Naive B cell (primary cell): ENCODE measurements around the gene CAMTA1. TPM values are rescaled to one million over a fixed set of nuclear protein-coding genes. Genes with fewer than 3 reads are reported as not detected.

Source experiments
- ATAC-seq, 2 donors: fragments of 150-1000 bp; cut with Tn5 transposase; 2 replicates each; pipeline ENCODE4 v1.10.0; 2021; ENCODE audit warnings: low read depth in 2 of 2, mild to moderate bottlenecking in 2 of 2, moderate library complexity in 2 of 2
- DNase-seq: peaks from one replicate; pipeline ENCODE4 v3.0.0; 2022
- H3K27ac Mint-ChIP-seq, 6 donors: one replicate each; pipeline ENCODE4 v1.8.0; 2020 to 2022; ENCODE audit warnings: mild to moderate bottlenecking in 6 of 6, mixed read lengths in 6 of 6, moderate library complexity in 5 of 6, inconsistent platforms in 2 of 6
- H3K27me3 Mint-ChIP-seq, 3 donors: one replicate each; pipeline ENCODE4 v1.8.0; 2021 to 2022; ENCODE audit warnings: mixed read lengths in 3 of 3, mild to moderate bottlenecking in 1 of 3
- H3K36me3 Mint-ChIP-seq, 2 donors: one replicate each; pipeline ENCODE4 v1.8.0; 2020 to 2022; ENCODE audit warnings: mixed read lengths in 2 of 2, inconsistent platforms in 1 of 2, mild to moderate bottlenecking in 1 of 2
- H3K4me1 Mint-ChIP-seq, 3 donors: one replicate each; pipeline ENCODE4 v1.8.0; 2020 to 2022; ENCODE audit warnings: mixed read lengths in 3 of 3, inconsistent platforms in 1 of 3, mild to moderate bottlenecking in 1 of 3, moderate library complexity in 1 of 3
- H3K4me3 Mint-ChIP-seq, 8 donors: one replicate each; pipeline ENCODE4 v1.8.0; 2020 to 2022; ENCODE audit warnings: mild to moderate bottlenecking in 8 of 8, mixed read lengths in 8 of 8, moderate library complexity in 8 of 8, inconsistent platforms in 2 of 8
- H3K9me3 Mint-ChIP-seq, 7 donors: one replicate each; pipeline ENCODE4 v1.8.0; 2020 to 2022; ENCODE audit warnings: mixed read lengths in 7 of 7, mild to moderate bottlenecking in 5 of 7, inconsistent platforms in 2 of 7, moderate library complexity in 1 of 7
- polyA plus RNA-seq, 6 donors: library from polyadenylated mRNA; unstranded; fragments of 300-500 nt; fragmentation: Illumina TruSeq; gene quantifications; one replicate each; pipeline ENCODE4 v1.2.3, GENCODE V29; 2021; ENCODE audit warnings: low read depth in 6 of 6

CAMTA1 gene
- polyA plus RNA-seq, 6 donors from 2014 or later = 75.4 to 140 (median 88.8) TPM

- DNase-seq = no peak
- H3K9me3 Mint-ChIP-seq = no peaks in the 10 kb centered on the region
- H3K4me3 Mint-ChIP-seq = no peak overlapping the region
- H3K27me3 Mint-ChIP-seq = peaks cover 0 to 11% (median 8%) of the 10 kb centered on the region in 3 donors
- H3K36me3 Mint-ChIP-seq = no peaks in the 10 kb centered on the region
- H3K27ac Mint-ChIP-seq = no peak overlapping the region
- no peaks in the 10 kb centered on the region for H3K4me1 Mint-ChIP-seq
- no peak for ATAC-seq
Observed at GRCh38 chr1:7560601-7561181, 775.4 kb downstream of the CAMTA1 start.

GRCh38 chr1:7561331-7561921, 776.2 kb downstream of the CAMTA1 start:
- no peak for DNase-seq
- no peaks in the 10 kb centered on the region for H3K4me1 Mint-ChIP-seq
- no peaks in the 10 kb centered on the region for H3K9me3 Mint-ChIP-seq
- no peak for ATAC-seq
- H3K27me3 Mint-ChIP-seq = peaks cover 0 to 10% (median 8%) of the 10 kb centered on the region in 3 donors
- no peaks in the 10 kb centered on the region for H3K36me3 Mint-ChIP-seq
- no peak overlapping the region for H3K27ac Mint-ChIP-seq
- H3K4me3 Mint-ChIP-seq = no peak overlapping the region

DNA sequence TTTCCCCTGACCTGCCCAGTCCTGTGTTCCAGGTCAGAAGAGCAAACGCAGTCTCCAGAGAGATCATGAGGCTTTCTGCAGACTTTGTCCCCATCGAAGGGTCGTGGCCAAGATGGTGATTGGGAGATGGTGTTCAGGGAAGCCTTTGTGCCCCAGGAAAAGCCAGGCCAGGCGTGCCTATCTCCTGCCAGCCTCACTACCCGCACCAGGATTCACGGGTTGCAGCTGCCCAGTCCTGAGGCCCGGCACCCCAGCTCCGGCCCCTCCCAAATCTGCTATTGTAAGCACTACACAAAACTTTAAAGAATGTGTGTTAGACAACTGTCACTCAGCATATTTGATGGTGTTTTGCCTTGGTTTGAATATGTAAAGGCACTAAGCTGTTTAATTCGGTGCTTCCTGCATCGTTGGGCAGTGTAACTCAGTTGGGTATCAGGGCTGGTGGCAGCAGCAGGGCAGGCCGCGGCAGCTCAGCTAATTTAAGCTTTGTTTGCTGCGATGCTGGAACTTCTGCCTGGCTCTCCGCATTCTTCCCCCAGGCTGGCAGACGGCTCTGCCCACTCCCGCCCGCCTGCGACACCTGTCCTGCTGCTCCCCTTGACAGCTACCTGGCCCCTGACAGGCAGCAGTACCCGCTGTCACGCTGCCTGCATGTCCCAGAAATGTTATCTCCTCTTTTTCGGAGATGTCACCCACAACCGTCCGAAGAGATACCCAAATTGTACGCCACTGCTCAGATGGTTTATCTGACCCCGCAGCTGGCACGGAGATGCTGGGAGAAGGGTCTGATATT, 776.9 kb downstream of the CAMTA1 start:
- H3K4me1 Mint-ChIP-seq = no peaks in the 10 kb centered on the region
- DNase-seq = no peak
- no peaks in the 10 kb centered on the region for H3K36me3 Mint-ChIP-seq
- peaks cover 0 to 8% (median 7%) of the 10 kb centered on the region in 3 donors for H3K27me3 Mint-ChIP-seq
- ATAC-seq = no peak
- no peak overlapping the region for H3K27ac Mint-ChIP-seq
- no peak overlapping the region for H3K4me3 Mint-ChIP-seq
- H3K9me3 Mint-ChIP-seq = peaks cover 0 to 2% (median 0%) of the 10 kb centered on the region in 7 donors

DNA sequence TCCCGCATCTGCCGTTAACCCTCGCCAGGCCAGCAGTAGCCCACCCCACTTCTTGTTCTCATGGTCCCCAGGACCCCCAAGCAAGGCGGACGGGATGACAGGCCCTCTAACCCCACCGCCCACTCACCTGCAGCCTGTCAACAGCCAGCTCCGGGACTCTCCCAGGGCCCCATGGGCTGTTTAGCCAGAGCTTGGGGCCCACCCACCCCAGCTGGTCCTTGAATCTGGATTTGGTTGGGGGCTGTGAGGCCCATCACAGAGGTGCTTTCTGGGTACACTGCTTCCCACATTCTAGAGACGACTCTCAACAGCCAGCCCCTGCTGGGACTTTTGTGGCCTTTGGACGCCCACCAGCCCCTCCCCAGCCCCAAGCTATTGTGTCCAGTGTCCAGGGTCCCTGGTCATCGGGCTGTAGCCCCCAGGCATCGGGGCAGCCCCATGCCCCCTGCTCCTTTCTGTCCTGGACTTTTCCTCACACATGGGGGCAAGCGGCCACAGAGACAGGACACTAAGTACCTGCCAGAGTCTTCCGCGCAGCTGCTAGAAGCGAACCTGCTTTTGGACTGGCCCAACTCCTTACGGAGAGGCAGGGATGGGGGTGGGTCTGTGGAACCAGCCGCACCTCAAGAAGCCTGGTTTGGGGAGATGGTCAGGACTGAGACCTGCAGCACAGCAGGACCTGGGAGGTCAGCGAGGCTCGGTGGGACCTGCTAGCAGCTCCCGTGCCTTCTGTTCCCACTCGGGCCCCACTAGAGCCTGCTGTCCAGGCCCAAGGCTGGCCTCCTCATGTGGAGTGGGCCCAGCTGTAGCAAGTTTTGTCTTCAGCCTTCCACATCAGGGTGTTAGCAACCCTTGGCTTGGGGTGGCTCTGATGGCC, 777.7 kb downstream of the CAMTA1 start:
- peaks cover 0 to 2% (median 0%) of the 10 kb centered on the region in 7 donors for H3K9me3 Mint-ChIP-seq
- no peak overlapping the region for H3K4me3 Mint-ChIP-seq
- peaks cover 0 to 8% (median 7%) of the 10 kb centered on the region in 3 donors for H3K27me3 Mint-ChIP-seq
- ATAC-seq = no peak
- no peaks in the 10 kb centered on the region for H3K36me3 Mint-ChIP-seq
- DNase-seq = no peak
- H3K27ac Mint-ChIP-seq = no peak overlapping the region
- H3K4me1 Mint-ChIP-seq = no peaks in the 10 kb centered on the region

GRCh38 chr1:7564137-7564536, 778.9 kb downstream of the CAMTA1 start:
- ATAC-seq = no peak
- no peaks in the 10 kb centered on the region for H3K4me1 Mint-ChIP-seq
- peaks cover 0 to 2% (median 0%) of the 10 kb centered on the region in 7 donors for H3K9me3 Mint-ChIP-seq
- H3K4me3 Mint-ChIP-seq = no peak overlapping the region
- DNase-seq = no peak
- H3K27me3 Mint-ChIP-seq = peaks cover 0 to 8% (median 7%) of the 10 kb centered on the region in 3 donors
- no peaks in the 10 kb centered on the region for H3K36me3 Mint-ChIP-seq
- no peak overlapping the region for H3K27ac Mint-ChIP-seq

GRCh38 chr1:7565099-7565750, 780.0 kb downstream of the CAMTA1 start:
- H3K4me3 Mint-ChIP-seq = no peak overlapping the region
- peaks cover 0 to 8% (median 7%) of the 10 kb centered on the region in 3 donors for H3K27me3 Mint-ChIP-seq
- H3K4me1 Mint-ChIP-seq = no peaks in the 10 kb centered on the region
- no peak for DNase-seq
- no peak for ATAC-seq
- peaks cover 0 to 2% (median 0%) of the 10 kb centered on the region in 7 donors for H3K9me3 Mint-ChIP-seq
- H3K36me3 Mint-ChIP-seq = no peaks in the 10 kb centered on the region
- no peak overlapping the region for H3K27ac Mint-ChIP-seq

GRCh38 chr1:7566417-7567375, 781.4 kb downstream of the CAMTA1 start:
- H3K36me3 Mint-ChIP-seq = no peaks in the 10 kb centered on the region
- H3K4me3 Mint-ChIP-seq = peak overlapping the region in 1 of 8 donors; percentile 44
- DNase-seq = no peak
- H3K4me1 Mint-ChIP-seq = no peaks in the 10 kb centered on the region
- no peak overlapping the region for H3K27ac Mint-ChIP-seq
- peaks cover 0 to 8% (median 7%) of the 10 kb centered on the region in 3 donors for H3K27me3 Mint-ChIP-seq
- no peak for ATAC-seq
- H3K9me3 Mint-ChIP-seq = peaks cover 0 to 2% (median 0%) of the 10 kb centered on the region in 7 donors

- no peak overlapping the region for H3K27ac Mint-ChIP-seq
- H3K9me3 Mint-ChIP-seq = peaks cover 0 to 2% (median 0%) of the 10 kb centered on the region in 7 donors
- ATAC-seq (no peak), DNase-seq (no peak)
- peaks cover 0 to 8% (median 7%) of the 10 kb centered on the region in 3 donors for H3K27me3 Mint-ChIP-seq
- H3K4me3 Mint-ChIP-seq = no peak overlapping the region
- no peaks in the 10 kb centered on the region for H3K4me1 Mint-ChIP-seq
- H3K36me3 Mint-ChIP-seq = no peaks in the 10 kb centered on the region
Observed at GRCh38 chr1:7567376-7567775, 782.1 kb downstream of the CAMTA1 start.

GRCh38 chr1:7568053-7568452, 782.8 kb downstream of the CAMTA1 start:
- no peak for ATAC-seq
- H3K9me3 Mint-ChIP-seq = peaks cover 0 to 2% (median 0%) of the 10 kb centered on the region in 7 donors
- H3K4me3 Mint-ChIP-seq = no peak overlapping the region
- no peaks in the 10 kb centered on the region for H3K4me1 Mint-ChIP-seq
- H3K36me3 Mint-ChIP-seq = no peaks in the 10 kb centered on the region
- H3K27me3 Mint-ChIP-seq = peaks cover 0 to 8% (median 7%) of the 10 kb centered on the region in 3 donors
- DNase-seq = no peak
- H3K27ac Mint-ChIP-seq = no peak overlapping the region

DNA sequence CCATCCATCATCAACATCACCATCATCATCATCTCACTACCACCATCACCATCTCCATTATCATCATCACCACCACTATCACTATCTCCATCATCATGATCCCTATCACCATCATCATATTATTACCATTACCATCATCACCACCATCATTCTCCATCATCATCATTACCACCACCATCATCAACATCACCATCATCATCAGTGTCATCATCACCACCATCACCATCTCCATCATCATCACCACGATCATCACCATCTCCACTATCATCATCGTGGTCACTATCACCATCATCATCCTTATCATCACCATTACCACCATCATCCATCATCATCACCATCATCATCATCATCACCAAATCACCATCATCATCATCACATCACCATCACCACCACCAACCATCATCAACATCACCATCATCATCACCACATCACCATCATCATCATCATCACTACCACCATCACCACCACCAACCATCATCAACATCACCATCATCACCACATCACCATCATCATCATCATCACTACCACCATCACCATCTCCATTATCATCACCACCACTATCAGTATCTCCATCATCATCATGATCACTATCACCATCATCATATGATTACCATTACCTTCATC, 783.8 kb downstream of the CAMTA1 start:
- no peak overlapping the region for H3K4me3 Mint-ChIP-seq
- no peaks in the 10 kb centered on the region for H3K36me3 Mint-ChIP-seq
- ATAC-seq (no peak), DNase-seq (no peak)
- peaks cover 0 to 2% (median 0%) of the 10 kb centered on the region in 7 donors for H3K9me3 Mint-ChIP-seq
- H3K4me1 Mint-ChIP-seq = no peaks in the 10 kb centered on the region
- peaks cover 0 to 8% (median 7%) of the 10 kb centered on the region in 3 donors for H3K27me3 Mint-ChIP-seq
- H3K27ac Mint-ChIP-seq = no peak overlapping the region

DNA sequence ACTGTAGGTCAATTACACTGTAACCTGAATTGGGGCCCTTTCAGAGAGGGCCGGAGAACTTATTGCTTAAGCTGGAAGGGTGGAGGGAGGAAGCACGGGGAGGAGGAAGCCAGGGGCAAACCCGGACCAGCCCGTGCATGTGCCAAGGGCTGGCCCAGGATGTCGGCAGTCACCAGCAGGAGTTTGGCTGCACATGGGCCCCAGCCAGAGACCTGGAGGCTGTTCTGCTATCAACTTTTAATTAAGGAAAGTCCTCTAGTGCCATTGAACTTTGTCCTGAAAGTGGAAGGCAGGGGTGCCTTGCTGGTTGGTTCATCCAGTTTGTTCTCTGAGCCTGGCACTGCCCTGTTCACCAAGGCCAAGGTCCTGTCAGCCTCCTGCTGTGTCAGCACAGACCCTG, 785.1 kb downstream of the CAMTA1 start:
- Mint-ChIP-seq H3K27me3 (peaks cover 0 to 5% (median 2%) of the 10 kb centered on the region in 3 donors), H3K4me3 (no peak overlapping the region), H3K27ac (no peak overlapping the region), H3K36me3 (no peaks in the 10 kb centered on the region), H3K4me1 (no peaks in the 10 kb centered on the region), H3K9me3 (peaks cover 0 to 2% (median 0%) of the 10 kb centered on the region in 7 donors)
- no peak for DNase-seq
- no peak for ATAC-seq
